Fibroblast of skin of left biceps (primary cell): ENCODE results near the gene FRMD4A.

Experiments used
- DNase-seq, 2 experiments: peaks; one replicate each; pipeline ENCODE4 v3.0.0-alpha.2; 2013; ENCODE audit warnings: low read depth in 2 of 2

The FRMD4A gene

GRCh38 chr10:14190702-14191101 lies 140.0 kb downstream of the FRMD4A start:
- DNase-seq, result no peak

- no peak for DNase-seq
Measured at GRCh38 chr10:14186245-14186644, 144.5 kb downstream of the FRMD4A start.

- peak; percentile 19 to 21 for DNase-seq
Measured at GRCh38 chr10:14185316-14186045, 145.2 kb downstream of the FRMD4A start.

- no peak for DNase-seq
Measured at GRCh38 chr10:14184841-14185315, 145.8 kb downstream of the FRMD4A start.

- no peak for DNase-seq
Measured at GRCh38 chr10:14182781-14183180, 147.9 kb downstream of the FRMD4A start.

GRCh38 chr10:14181567-14181936 lies 149.2 kb downstream of the FRMD4A start:
- no peak for DNase-seq

- no peak for DNase-seq
Measured at GRCh38 chr10:14180911-14181566, 149.7 kb downstream of the FRMD4A start.

DNA sequence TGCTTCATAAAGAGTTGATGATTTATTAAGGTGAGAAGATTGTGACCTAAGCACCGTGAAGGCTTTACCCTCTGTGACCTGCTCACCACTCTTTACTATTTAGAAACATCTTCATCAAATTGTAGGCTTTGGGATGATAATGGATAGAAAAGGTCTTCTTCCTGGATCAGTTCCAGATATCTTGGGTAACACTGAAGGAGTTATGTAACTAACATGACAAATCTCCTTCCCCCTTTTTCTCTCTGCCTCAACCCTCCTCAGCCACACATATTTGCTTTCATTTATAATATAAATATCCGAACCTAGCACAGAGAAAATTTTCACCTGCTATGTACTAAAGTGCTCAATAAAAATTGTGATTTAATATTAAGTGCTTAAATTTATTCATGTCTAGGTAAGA lies 151.5 kb downstream of the FRMD4A start:
- no peak for DNase-seq

DNA sequence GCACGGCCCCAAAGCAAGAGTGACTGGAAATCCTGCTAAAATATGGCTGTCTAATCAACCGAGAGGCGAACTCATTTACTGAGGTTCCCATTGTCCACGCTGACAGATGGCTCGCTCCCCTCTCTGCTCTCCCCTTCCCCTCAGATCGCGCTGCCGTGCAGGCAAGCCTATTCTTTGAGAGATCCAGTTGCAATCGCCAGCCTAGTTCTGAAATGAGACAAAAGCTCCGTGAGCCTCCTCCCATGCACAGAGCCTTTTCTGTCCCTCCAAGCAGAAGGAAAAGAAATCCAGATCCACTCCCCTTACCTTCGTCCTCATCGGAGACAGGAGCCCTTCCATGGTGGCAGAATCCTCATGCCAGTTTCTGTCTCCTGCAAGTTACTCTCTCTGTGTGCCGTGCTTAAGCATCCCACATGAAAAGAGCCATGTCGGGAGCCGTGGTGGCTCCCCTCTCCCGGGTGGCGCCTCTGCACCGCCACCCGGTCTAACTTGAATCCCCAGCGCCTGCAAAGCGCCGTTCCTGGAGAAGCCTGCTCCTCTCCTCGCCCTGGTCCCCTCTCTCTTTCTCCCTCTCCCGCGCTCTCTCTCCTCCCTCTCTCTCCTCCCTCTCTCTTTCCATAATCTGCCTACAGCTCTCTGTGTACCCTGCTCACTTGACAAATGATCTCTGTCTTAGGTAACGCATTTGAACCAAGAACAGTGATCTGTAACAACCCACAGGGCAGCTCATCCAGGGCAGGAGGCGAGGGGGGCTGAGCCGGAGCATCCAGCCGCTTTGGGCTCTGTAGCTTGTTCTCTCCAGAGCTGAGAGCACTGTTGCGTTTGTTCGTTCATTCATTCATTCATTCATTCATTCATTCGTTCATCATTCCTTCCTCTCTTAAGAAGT lies 156.8 kb downstream of the FRMD4A start:
- DNase-seq, result no peak

DNA sequence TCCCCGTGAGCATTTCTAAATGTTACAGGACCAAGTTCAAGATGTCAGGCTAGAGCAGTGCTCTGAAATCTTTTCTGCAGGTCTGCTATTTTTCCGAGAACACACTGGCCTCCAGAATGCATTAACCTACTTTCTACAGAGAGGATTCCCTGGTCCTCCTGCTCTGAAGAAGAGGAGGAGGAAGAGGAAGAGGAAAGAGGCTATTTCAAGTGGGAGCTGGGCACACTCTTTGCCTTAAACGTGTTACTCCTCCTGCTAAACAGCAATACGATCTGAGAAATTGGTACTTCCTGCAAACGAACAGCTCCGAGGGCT lies 157.4 kb downstream of the FRMD4A start:
- no peak for DNase-seq

- DNase-seq, result no peak
Measured at GRCh38 chr10:14172336-14172950, 158.3 kb downstream of the FRMD4A start.

GRCh38 chr10:14171336-14171735 lies 159.4 kb downstream of the FRMD4A start:
- no peak for DNase-seq

DNA sequence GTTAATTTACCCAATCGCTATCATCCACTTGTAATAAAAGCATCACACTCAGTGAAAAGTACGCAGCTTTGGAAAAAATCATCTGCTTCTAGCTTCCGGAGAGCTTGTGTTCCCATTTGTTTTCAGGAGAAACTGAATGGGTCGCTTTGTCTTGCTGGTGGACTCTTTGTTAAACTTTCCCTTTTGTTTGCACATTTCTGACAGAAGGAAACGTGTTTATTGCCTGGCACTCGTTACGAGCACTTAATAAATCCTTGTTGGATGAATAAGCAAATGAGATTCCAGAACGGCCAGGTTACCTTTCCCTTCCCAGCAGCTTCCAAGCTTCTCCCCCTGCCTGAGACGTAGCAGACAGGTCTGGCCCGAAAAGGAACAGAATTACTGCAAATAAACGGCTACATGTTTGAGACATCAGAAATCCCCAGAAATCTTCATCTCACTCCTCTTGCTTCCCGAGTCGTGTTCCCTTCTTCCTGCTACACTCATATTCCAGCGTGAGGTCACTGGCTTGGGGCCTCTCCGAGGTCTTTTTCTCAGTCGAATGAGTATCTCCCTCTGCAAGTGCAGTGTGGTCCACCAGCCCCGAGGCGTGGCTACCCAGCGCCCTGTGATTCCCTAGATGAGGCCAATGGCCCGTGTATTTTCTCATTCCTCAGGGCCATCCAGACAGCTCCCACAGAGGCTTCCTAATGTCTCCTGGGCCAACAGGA lies 167.2 kb downstream of the FRMD4A start:
- no peak for DNase-seq

- no peak for DNase-seq
Measured at GRCh38 chr10:14162629-14163344, 167.9 kb downstream of the FRMD4A start.

DNA sequence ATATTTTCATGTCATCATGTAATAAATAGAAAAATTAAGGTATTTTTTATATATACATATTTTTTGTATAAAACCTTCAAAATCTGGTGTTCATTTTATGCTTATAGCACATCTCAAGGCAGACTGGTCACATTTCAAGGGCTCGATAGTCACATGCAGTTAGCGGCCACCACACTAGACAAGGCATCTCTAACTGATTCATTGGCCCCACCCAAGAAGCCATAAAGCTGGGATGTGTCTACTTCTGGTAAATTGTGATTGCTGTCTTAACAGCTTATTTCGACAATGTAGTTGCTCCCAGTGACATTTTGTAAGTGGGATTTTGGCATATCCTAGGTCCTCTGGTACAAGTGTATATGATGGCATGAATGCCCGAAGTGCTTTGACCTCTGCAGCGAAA lies 168.7 kb downstream of the FRMD4A start:
- no peak for DNase-seq

- DNase-seq, result no peak
Measured at GRCh38 chr10:14160299-14160698, 170.4 kb downstream of the FRMD4A start.

DNA sequence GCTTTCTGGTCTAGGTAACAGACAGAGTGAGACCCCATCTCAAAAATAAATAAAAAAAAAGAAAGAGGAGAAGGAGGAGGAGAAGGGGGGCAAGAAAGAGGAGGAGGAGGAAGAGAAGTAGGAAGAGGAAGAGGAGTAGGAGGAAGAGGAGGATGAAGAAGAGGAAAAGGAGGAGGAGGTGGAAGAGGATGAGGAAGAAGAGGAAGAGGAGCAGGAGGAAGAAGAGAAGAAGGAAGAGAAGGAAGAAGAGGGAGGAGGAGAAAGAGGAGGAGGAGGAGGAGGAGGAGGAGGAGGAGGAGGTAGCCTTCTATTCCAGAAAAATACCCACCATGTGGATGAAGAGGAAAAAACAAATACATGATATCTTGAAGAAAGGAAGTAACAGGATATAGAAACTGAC lies 172.1 kb downstream of the FRMD4A start:
- no peak for DNase-seq

GRCh38 chr10:14156104-14156503 lies 174.6 kb downstream of the FRMD4A start:
- no peak for DNase-seq

DNA sequence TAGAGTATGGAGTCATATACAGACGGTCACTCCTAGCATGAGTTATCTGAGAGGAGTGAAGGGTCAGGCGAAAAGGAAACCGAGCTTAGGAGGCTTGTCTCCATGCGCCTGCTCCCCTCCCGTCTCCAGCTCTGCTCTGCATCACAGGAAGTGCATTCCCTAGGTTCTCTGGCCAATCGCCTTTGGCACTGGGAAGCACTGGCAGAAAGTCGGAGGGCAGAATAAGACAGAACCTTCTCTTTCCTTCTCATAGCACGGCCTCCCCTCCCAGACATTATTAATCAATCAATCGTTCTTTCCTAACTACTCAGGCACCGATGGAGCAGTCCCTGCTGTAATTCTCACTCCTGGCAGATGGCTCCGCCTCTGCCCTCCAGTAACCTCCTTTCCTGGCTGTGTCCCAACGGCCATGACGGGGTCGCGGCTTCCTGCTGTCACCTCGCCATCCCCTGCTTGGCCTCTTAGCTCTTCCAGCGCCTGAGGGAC lies 177.1 kb downstream of the FRMD4A start:
- DNase-seq, result no peak

DNA sequence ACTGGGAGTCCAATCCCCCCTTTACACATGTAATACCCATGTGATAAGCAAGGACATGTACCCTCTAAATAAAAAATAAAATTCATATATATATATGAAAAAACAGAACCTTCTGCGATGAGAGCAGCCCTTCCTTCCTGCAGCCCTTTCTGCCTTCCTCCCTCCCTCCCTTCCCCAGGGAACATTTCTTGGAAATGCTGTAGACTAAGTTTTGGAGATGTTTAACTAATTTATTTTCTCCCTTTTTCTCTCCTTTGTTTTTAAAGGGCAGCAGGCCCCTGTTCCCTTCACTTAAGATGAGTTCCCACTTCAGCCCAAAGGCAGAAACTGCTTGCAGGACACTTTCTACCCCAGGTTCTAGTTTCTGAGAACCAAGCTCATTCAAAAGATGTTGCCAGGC lies 179.2 kb downstream of the FRMD4A start:
- no peak for DNase-seq

GRCh38 chr10:14150526-14150925 lies 180.2 kb downstream of the FRMD4A start:
- DNase-seq, result no peak
